GM13977 (cell line): Measurements from ENCODE around the gene CRHR2.

ENCODE experiments used
- DNase-seq: peaks from one replicate; pipeline ENCODE4 v3.0.0; 2012; ENCODE audit warnings: low spot score
- CTCF ChIP-seq: IDR thresholded peaks from 2 replicates; pipeline ENCODE4 v1.5.1; 2012; ENCODE audit warnings: mild to moderate bottlenecking, control low read depth; ENCODE audit not compliant: insufficient read depth; ENCODE audit errors: extremely low read depth, missing control alignments
- in situ Hi-C: fragments of 300-500 bp; cut with MboI; formaldehyde crosslinking; loops from one replicate; pipeline ENCODE4 v1.12.0; 2022; ENCODE audit warnings: low sequenced_read_pairs, low pct_unique_long_range_greater_than_20kb, mixed read lengths, inconsistent platforms; ENCODE audit not compliant: unreplicated experiment

Gene CRHR2

GRCh38 chr7:30687604-30688003 is 5.3 kb upstream of the CRHR2 start:
- TF ChIP-seq CTCF: no peak
- in situ Hi-C loops: no loop called here
- no peak for DNase-seq

- no peak for DNase-seq
- TF ChIP-seq CTCF: no peak
- in situ Hi-C loops: no loop called here
Measured at GRCh38 chr7:30684351-30684750, 2.1 kb upstream of the CRHR2 start.

- in situ Hi-C loops: no loop called here
- no peak for DNase-seq
- TF ChIP-seq CTCF: no peak
Measured at GRCh38 chr7:30683816-30684215, 1.6 kb upstream of the CRHR2 start.

- in situ Hi-C loops: no loop called here
- no peak for DNase-seq
- TF ChIP-seq CTCF: no peak
Measured at GRCh38 chr7:30683306-30683705, 1.1 kb upstream of the CRHR2 start.

GRCh38 chr7:30681815-30682211 is 443 bp downstream of the CRHR2 start:
- in situ Hi-C loops: no loop called here
- TF ChIP-seq CTCF: no peak
- no peak for DNase-seq

- in situ Hi-C loops: no loop called here
- no peak for DNase-seq
- no peak for TF ChIP-seq CTCF
Measured at GRCh38 chr7:30681331-30681797, 892 bp downstream of the CRHR2 start.

GRCh38 chr7:30679664-30680063 is 2.6 kb downstream of the CRHR2 start:
- TF ChIP-seq CTCF: no peak
- in situ Hi-C loops: no loop called here
- DNase-seq: no peak
